HCT116 (cell line): ENCODE data around the gene ZSWIM5. TPM values are rescaled to one million over a fixed set of nuclear protein-coding genes. Genes with fewer than 3 reads are reported as not detected.

ENCODE experiments used
- ATAC-seq: fragments of 200-7000 bp; cut with Tn5 transposase; 2 replicates; pipeline ENCODE4 v1.9.1; 2020; ENCODE audit warnings: mild to moderate bottlenecking, moderate library complexity
- BruUV-seq: library from RNA; stranded (reverse); fragments of 400-500 nt; replicated peaks from 2 replicates; lab custom pipeline; 2021; lab: Mats Ljungman, UMichigan
- CTCF ChIA-PET: fragments of 300-600 bp; sonication (Branson Sonifier 250); formaldehyde crosslinking; loops from one replicate; lab custom pipeline; 2021; ENCODE audit warnings: antibody characterized with exemption; lab: Charles Lee
- POLR2A ChIA-PET: fragments of 300-600, 350-600 bp; sonication (Branson Sonifier 250); formaldehyde crosslinking; loops from one replicate; lab custom pipeline; 2021; ENCODE audit warnings: antibody characterized with exemption; lab: Charles Lee
- RAD21 ChIA-PET, 2 experiments: fragments of 300-600 bp; sonication (Branson Sonifier 250); formaldehyde crosslinking; loops; one replicate each; lab custom pipeline; 2023; ENCODE audit warnings: low total read pairs in 2 of 2; ENCODE audit not compliant: uncharacterized antibody in 2 of 2, unreplicated experiment in 2 of 2, low non-redundant PET in 1 of 2; lab: Charles Lee
- DNase-seq: peaks from one replicate; pipeline ENCODE4 v3.0.0-alpha.2; 2010; ENCODE audit warnings: low read depth, low spot score
- H2AFZ ChIP-seq: fragments of 200-600 bp; shearing (Covaris generic), sonication (generic); 2 replicates; pipeline ENCODE4 v1.6.1; 2017; ENCODE audit warnings: low read depth, mixed run types, mixed read lengths, antibody characterized with exemption, low read length; ENCODE audit not compliant: poor library complexity, severe bottlenecking
- H3K27ac ChIP-seq: 2 replicates; pipeline ENCODE4 v1.5.1; 2012; ENCODE audit warnings: low read depth, low read length
- H3K27me3 ChIP-seq: fragments of 200-600 bp; sonication (generic); 2 replicates; pipeline ENCODE4 v1.6.1; 2016; ENCODE audit warnings: mixed run types, low read length, mixed read lengths; ENCODE audit not compliant: insufficient read depth
- H3K36me3 ChIP-seq, 2 experiments: fragments of 200-500 bp in 1 of 2; fragments of 200-600 bp in 1 of 2; sonication (Bioruptor generic) in 1 of 2; sonication (generic) in 1 of 2; 2 replicates each; pipeline versions ENCODE4 v1.5.1 to v1.6.1; 2014 to 2016; ENCODE audit warnings: low read length in 2 of 2, inconsistent platforms in 1 of 2, mixed read lengths in 1 of 2, mixed run types in 1 of 2; ENCODE audit not compliant: insufficient read depth in 2 of 2, control insufficient read depth in 1 of 2
- H3K4me1 ChIP-seq, 2 experiments: fragments of 200-600 bp in 1 of 2; sonication (generic) in 1 of 2; 2 replicates each; pipeline versions ENCODE4 v1.5.1 to v1.6.1; 2012 to 2017; ENCODE audit warnings: low read length in 2 of 2, inconsistent platforms in 1 of 2, mild to moderate bottlenecking in 1 of 2, mixed read lengths in 1 of 2, mixed run types in 1 of 2, moderate library complexity in 1 of 2; ENCODE audit not compliant: insufficient read depth in 2 of 2, control insufficient read depth in 1 of 2
- H3K4me2 ChIP-seq: fragments of 200-600 bp; sonication (generic); 2 replicates; pipeline ENCODE4 v1.6.1; 2017; ENCODE audit warnings: mixed run types, low read length, mixed read lengths
- H3K4me3 ChIP-seq, 2 experiments: fragments of 200-600 bp in 1 of 2; sonication (generic) in 1 of 2; replicated peaks in 1 of 2; 2 replicates each; pipeline ENCODE4 v1.5.1; 2011 to 2016; ENCODE audit warnings: low read length in 2 of 2, control low read depth in 1 of 2, low read depth in 1 of 2, mild to moderate bottlenecking in 1 of 2, mixed read lengths in 1 of 2, mixed run types in 1 of 2
- H3K79me2 ChIP-seq: fragments of 200-600 bp; sonication (generic); 2 replicates; pipeline ENCODE4 v1.6.1; 2017; ENCODE audit warnings: mild to moderate bottlenecking, mixed run types, low read length, moderate library complexity, mixed read lengths; ENCODE audit not compliant: insufficient read depth
- H3K9ac ChIP-seq: fragments of 200-600 bp; sonication (generic); 2 replicates; pipeline ENCODE4 v1.6.1; 2016; ENCODE audit warnings: low read length, mixed read lengths
- H3K9me2 ChIP-seq: fragments of 200-600 bp; sonication (generic), shearing (Covaris generic); 2 replicates; pipeline ENCODE4 v1.6.1; 2017; ENCODE audit warnings: mixed run types, mild to moderate bottlenecking, moderate library complexity; ENCODE audit not compliant: insufficient read depth
- H3K9me3 ChIP-seq, 2 experiments: fragments of 200-500 bp in 1 of 2; fragments of 200-600 bp in 1 of 2; sonication (Bioruptor generic) in 1 of 2; sonication (generic) in 1 of 2; 2 replicates each; pipeline ENCODE4 v1.6.1; 2014 to 2017; ENCODE audit warnings: low read length in 2 of 2, mixed read lengths in 2 of 2, inconsistent platforms in 1 of 2, low read depth in 1 of 2, mild to moderate bottlenecking in 1 of 2, mixed run types in 1 of 2, moderate library complexity in 1 of 2; ENCODE audit not compliant: control insufficient read depth in 1 of 2, insufficient read depth in 1 of 2
- H4K20me1 ChIP-seq: fragments of 200-600 bp; sonication (generic), shearing (Covaris generic); 2 replicates; pipeline ENCODE4 v1.6.1; 2017; ENCODE audit warnings: mixed run types, mild to moderate bottlenecking, moderate library complexity; ENCODE audit not compliant: insufficient read depth
- ATF3 ChIP-seq: IDR thresholded peaks from 2 replicates; pipeline ENCODE4 v1.6.1; 2012
- CBX3 ChIP-seq: IDR thresholded peaks from 2 replicates; pipeline ENCODE4 v1.6.1; 2012; ENCODE audit warnings: low read depth
- CEBPB ChIP-seq: IDR thresholded peaks from 2 replicates; pipeline ENCODE4 v1.6.1; 2012; ENCODE audit warnings: low read depth
- EGR1 ChIP-seq: IDR thresholded peaks from 2 replicates; pipeline ENCODE4 v1.6.1; 2012; ENCODE audit warnings: low read depth
- ELF1 ChIP-seq: IDR thresholded peaks from 2 replicates; pipeline ENCODE4 v1.6.1; 2012; ENCODE audit warnings: low read depth, borderline replicate concordance
- EZH2phosphoT487 ChIP-seq: fragments of 200-600 bp; IDR thresholded peaks from 2 replicates; pipeline ENCODE4 v1.6.1; 2018; ENCODE audit warnings: antibody characterized with exemption, borderline replicate concordance
- FOSL1 ChIP-seq: IDR thresholded peaks from 2 replicates; pipeline ENCODE4 v1.6.1; 2012; ENCODE audit warnings: low read depth
- MAX ChIP-seq: IDR thresholded peaks from 2 replicates; pipeline ENCODE4 v1.6.1; 2012
- POLR2A ChIP-seq: IDR thresholded peaks from 2 replicates; pipeline ENCODE4 v1.7.0; 2011; ENCODE audit warnings: borderline replicate concordance; ENCODE audit not compliant: insufficient read depth, insufficient read length; ENCODE audit errors: extremely low read depth
- POLR2AphosphoS5 ChIP-seq: IDR thresholded peaks from 2 replicates; pipeline ENCODE4 v1.6.1; 2011; ENCODE audit warnings: mild to moderate bottlenecking, low read depth, low read length, moderate library complexity
- RAD21 ChIP-seq: IDR thresholded peaks from 2 replicates; pipeline ENCODE4 v1.6.1; 2012; ENCODE audit warnings: low read depth, mild to moderate bottlenecking
- REST ChIP-seq: IDR thresholded peaks from 2 replicates; pipeline ENCODE4 v1.6.1; 2012; ENCODE audit warnings: low read depth
- SIN3A ChIP-seq: IDR thresholded peaks from 2 replicates; pipeline ENCODE4 v1.6.1; 2012; ENCODE audit warnings: low read depth
- SP1 ChIP-seq: IDR thresholded peaks from 2 replicates; pipeline ENCODE4 v1.6.1; 2012; ENCODE audit warnings: low read depth
- SRF ChIP-seq: IDR thresholded peaks from 2 replicates; pipeline ENCODE4 v1.6.1; 2012; ENCODE audit warnings: low read depth
- TCF7L2 ChIP-seq: IDR thresholded peaks from 2 replicates; pipeline ENCODE4 v1.7.0; 2011; ENCODE audit warnings: borderline replicate concordance, inconsistent platforms; ENCODE audit not compliant: insufficient read depth, insufficient read length; ENCODE audit errors: extremely low read depth
- YY1 ChIP-seq: IDR thresholded peaks from 2 replicates; pipeline ENCODE4 v1.6.1; 2011; ENCODE audit warnings: low read length, low read depth, moderate library complexity, mild to moderate bottlenecking; ENCODE audit not compliant: insufficient replicate concordance; ENCODE audit errors: extremely low read depth
- ZBTB33 ChIP-seq: IDR thresholded peaks from 2 replicates; pipeline ENCODE4 v1.6.1; 2011; ENCODE audit warnings: mild to moderate bottlenecking, low read length, moderate library complexity; ENCODE audit not compliant: insufficient replicate concordance; ENCODE audit errors: extremely low read depth
- ZFX ChIP-seq: fragments of 450-650 bp; IDR thresholded peaks from 2 replicates; pipeline ENCODE4 v1.6.1; 2017
- ZNF274 ChIP-seq: fragments of 200-500 bp; sonication (Bioruptor generic); IDR thresholded peaks from 2 replicates; pipeline ENCODE4 v1.6.1; 2014; ENCODE audit warnings: mild to moderate bottlenecking, low read depth, low read length, inconsistent platforms
- intact Hi-C: fragments of 100-400 bp; cut with micrococcal nuclease; formaldehyde crosslinking; loops from 2 replicates; pipeline ENCODE4 v1.10.0; 2022
- total RNA-seq: library from RNA; stranded (reverse); gene quantifications from one replicate; pipeline ENCODE4 v1.2.1, GENCODE V29; 2021; ENCODE audit not compliant: unreplicated experiment

The ZSWIM5 gene
- total RNA-seq, 1 experiment from 2014 or later: 1.1 TPM

GRCh38 chr1:45038661-45039364 is 167.6 kb downstream of the ZSWIM5 start:
- Histone ChIP-seq H4K20me1 (no peaks in the 10 kb centered on the region), H3K4me3 (no peak overlapping the region), H3K27me3 (no peaks in the 10 kb centered on the region), H3K9me2 (no peaks in the 10 kb centered on the region), H3K36me3 (no peaks in the 10 kb centered on the region), H2AFZ (no peak overlapping the region), H3K9ac (no peak overlapping the region), H3K79me2 (no peaks in the 10 kb centered on the region), H3K4me1 (peaks cover 0 to 5% of the 10 kb centered on the region in 2 experiments; a peak in 1 of 4 replicates), H3K27ac (no peak overlapping the region), H3K9me3 (no peaks in the 10 kb centered on the region), H3K4me2 (no peak overlapping the region)
- RAD21 ChIA-PET: no interaction called here
- no TSS peak for BruUV-seq
- DNase-seq: no peak
- CTCF ChIA-PET: no interaction called here
- TF ChIP-seq ELF1: no peak
- no peak for TF ChIP-seq POLR2A
- TF ChIP-seq EZH2phosphoT487: no peak
- no peak for TF ChIP-seq REST
- no peak for TF ChIP-seq SRF
- no peak for TF ChIP-seq RAD21
- TF ChIP-seq SIN3A: no peak
- TF ChIP-seq ZBTB33: no peak
- no peak for TF ChIP-seq CEBPB
- no peak for TF ChIP-seq ATF3
- no peak for TF ChIP-seq MAX
- no peak for TF ChIP-seq YY1
- no peak for TF ChIP-seq ZFX
- no peak for TF ChIP-seq FOSL1
- no peak for TF ChIP-seq EGR1
- no peak for TF ChIP-seq TCF7L2
- TF ChIP-seq ZNF274: no peak
- no peak for TF ChIP-seq POLR2AphosphoS5
- TF ChIP-seq SP1: no peak
- no peak for TF ChIP-seq CBX3
- no peak for ATAC-seq
- POLR2A ChIA-PET: no interaction called here
- intact Hi-C loops: no loop called here
